HCT116 (cell line): ENCODE measurements around the gene RPS27L. TPM values are rescaled to one million over a fixed set of nuclear protein-coding genes. Genes with fewer than 3 reads are reported as not detected.

Source experiments
- ATAC-seq: fragments of 200-7000 bp; cut with Tn5 transposase; 2 replicates; pipeline ENCODE4 v1.9.1; 2020; ENCODE audit warnings: mild to moderate bottlenecking, moderate library complexity
- BruUV-seq: library from RNA; stranded (reverse); fragments of 400-500 nt; replicated peaks from 2 replicates; lab custom pipeline; 2021; lab: Mats Ljungman, UMichigan
- CTCF ChIA-PET: fragments of 300-600 bp; sonication (Branson Sonifier 250); formaldehyde crosslinking; loops from one replicate; lab custom pipeline; 2021; ENCODE audit warnings: antibody characterized with exemption; lab: Charles Lee
- POLR2A ChIA-PET: fragments of 300-600, 350-600 bp; sonication (Branson Sonifier 250); formaldehyde crosslinking; loops from one replicate; lab custom pipeline; 2021; ENCODE audit warnings: antibody characterized with exemption; lab: Charles Lee
- RAD21 ChIA-PET, 2 experiments: fragments of 300-600 bp; sonication (Branson Sonifier 250); formaldehyde crosslinking; loops; one replicate each; lab custom pipeline; 2023; ENCODE audit warnings: low total read pairs in 2 of 2; ENCODE audit not compliant: uncharacterized antibody in 2 of 2, unreplicated experiment in 2 of 2, low non-redundant PET in 1 of 2; lab: Charles Lee
- DNase-seq: peaks from one replicate; pipeline ENCODE4 v3.0.0-alpha.2; 2010; ENCODE audit warnings: low read depth, low spot score
- H2AFZ ChIP-seq: fragments of 200-600 bp; shearing (Covaris generic), sonication (generic); 2 replicates; pipeline ENCODE4 v1.6.1; 2017; ENCODE audit warnings: low read depth, mixed run types, mixed read lengths, antibody characterized with exemption, low read length; ENCODE audit not compliant: poor library complexity, severe bottlenecking
- H3K27ac ChIP-seq: 2 replicates; pipeline ENCODE4 v1.5.1; 2012; ENCODE audit warnings: low read depth, low read length
- H3K27me3 ChIP-seq: fragments of 200-600 bp; sonication (generic); 2 replicates; pipeline ENCODE4 v1.6.1; 2016; ENCODE audit warnings: mixed run types, low read length, mixed read lengths; ENCODE audit not compliant: insufficient read depth
- H3K36me3 ChIP-seq, 2 experiments: fragments of 200-500 bp in 1 of 2; fragments of 200-600 bp in 1 of 2; sonication (Bioruptor generic) in 1 of 2; sonication (generic) in 1 of 2; 2 replicates each; pipeline versions ENCODE4 v1.5.1 to v1.6.1; 2014 to 2016; ENCODE audit warnings: low read length in 2 of 2, inconsistent platforms in 1 of 2, mixed read lengths in 1 of 2, mixed run types in 1 of 2; ENCODE audit not compliant: insufficient read depth in 2 of 2, control insufficient read depth in 1 of 2
- H3K4me1 ChIP-seq, 2 experiments: fragments of 200-600 bp in 1 of 2; sonication (generic) in 1 of 2; 2 replicates each; pipeline versions ENCODE4 v1.5.1 to v1.6.1; 2012 to 2017; ENCODE audit warnings: low read length in 2 of 2, inconsistent platforms in 1 of 2, mild to moderate bottlenecking in 1 of 2, mixed read lengths in 1 of 2, mixed run types in 1 of 2, moderate library complexity in 1 of 2; ENCODE audit not compliant: insufficient read depth in 2 of 2, control insufficient read depth in 1 of 2
- H3K4me2 ChIP-seq: fragments of 200-600 bp; sonication (generic); 2 replicates; pipeline ENCODE4 v1.6.1; 2017; ENCODE audit warnings: mixed run types, low read length, mixed read lengths
- H3K4me3 ChIP-seq, 2 experiments: fragments of 200-600 bp in 1 of 2; sonication (generic) in 1 of 2; replicated peaks in 1 of 2; 2 replicates each; pipeline ENCODE4 v1.5.1; 2011 to 2016; ENCODE audit warnings: low read length in 2 of 2, control low read depth in 1 of 2, low read depth in 1 of 2, mild to moderate bottlenecking in 1 of 2, mixed read lengths in 1 of 2, mixed run types in 1 of 2
- H3K79me2 ChIP-seq: fragments of 200-600 bp; sonication (generic); 2 replicates; pipeline ENCODE4 v1.6.1; 2017; ENCODE audit warnings: mild to moderate bottlenecking, mixed run types, low read length, moderate library complexity, mixed read lengths; ENCODE audit not compliant: insufficient read depth
- H3K9ac ChIP-seq: fragments of 200-600 bp; sonication (generic); 2 replicates; pipeline ENCODE4 v1.6.1; 2016; ENCODE audit warnings: low read length, mixed read lengths
- H3K9me2 ChIP-seq: fragments of 200-600 bp; sonication (generic), shearing (Covaris generic); 2 replicates; pipeline ENCODE4 v1.6.1; 2017; ENCODE audit warnings: mixed run types, mild to moderate bottlenecking, moderate library complexity; ENCODE audit not compliant: insufficient read depth
- H3K9me3 ChIP-seq, 2 experiments: fragments of 200-500 bp in 1 of 2; fragments of 200-600 bp in 1 of 2; sonication (Bioruptor generic) in 1 of 2; sonication (generic) in 1 of 2; 2 replicates each; pipeline ENCODE4 v1.6.1; 2014 to 2017; ENCODE audit warnings: low read length in 2 of 2, mixed read lengths in 2 of 2, inconsistent platforms in 1 of 2, low read depth in 1 of 2, mild to moderate bottlenecking in 1 of 2, mixed run types in 1 of 2, moderate library complexity in 1 of 2; ENCODE audit not compliant: control insufficient read depth in 1 of 2, insufficient read depth in 1 of 2
- H4K20me1 ChIP-seq: fragments of 200-600 bp; sonication (generic), shearing (Covaris generic); 2 replicates; pipeline ENCODE4 v1.6.1; 2017; ENCODE audit warnings: mixed run types, mild to moderate bottlenecking, moderate library complexity; ENCODE audit not compliant: insufficient read depth
- ATF3 ChIP-seq: IDR thresholded peaks from 2 replicates; pipeline ENCODE4 v1.6.1; 2012
- CBX3 ChIP-seq: IDR thresholded peaks from 2 replicates; pipeline ENCODE4 v1.6.1; 2012; ENCODE audit warnings: low read depth
- CEBPB ChIP-seq: IDR thresholded peaks from 2 replicates; pipeline ENCODE4 v1.6.1; 2012; ENCODE audit warnings: low read depth
- ELF1 ChIP-seq: IDR thresholded peaks from 2 replicates; pipeline ENCODE4 v1.6.1; 2012; ENCODE audit warnings: low read depth, borderline replicate concordance
- JUND ChIP-seq: IDR thresholded peaks from 2 replicates; pipeline ENCODE4 v1.6.1; 2012
- REST ChIP-seq: IDR thresholded peaks from 2 replicates; pipeline ENCODE4 v1.6.1; 2012; ENCODE audit warnings: low read depth
- intact Hi-C: fragments of 100-400 bp; cut with micrococcal nuclease; formaldehyde crosslinking; loops from 2 replicates; pipeline ENCODE4 v1.10.0; 2022
- total RNA-seq: library from RNA; stranded (reverse); gene quantifications from one replicate; pipeline ENCODE4 v1.2.1, GENCODE V29; 2021; ENCODE audit not compliant: unreplicated experiment
- TF ChIP-seq, protein P1 (sequence below), 3 experiments: fragments of 200-600 bp in 1 of 3; sonication (generic) in 1 of 3; IDR thresholded peaks in 2 of 3; conservative IDR thresholded peaks in 1 of 3; 2 replicates each; pipeline ENCODE4 v1.5.1; 2012 to 2017; ENCODE audit warnings: low read depth in 2 of 3, low read length in 2 of 3, antibody characterized with exemption in 1 of 3, borderline replicate concordance in 1 of 3, control low read depth in 1 of 3, mild to moderate bottlenecking in 1 of 3, mixed read lengths in 1 of 3, mixed run types in 1 of 3, moderate library complexity in 1 of 3; ENCODE audit not compliant: insufficient read depth in 1 of 3

Gene RPS27L
- total RNA-seq, 1 experiment from 2014 or later: 139 TPM

GRCh38 chr15:63118854-63119253 is 38.4 kb downstream of the RPS27L start:
- H3K4me2 ChIP-seq: no peak overlapping the region
- no peak for TF ChIP-seq REST
- TF ChIP-seq ELF1: no peak
- no peak for TF ChIP-seq JUND
- TF ChIP-seq, protein P1, sequence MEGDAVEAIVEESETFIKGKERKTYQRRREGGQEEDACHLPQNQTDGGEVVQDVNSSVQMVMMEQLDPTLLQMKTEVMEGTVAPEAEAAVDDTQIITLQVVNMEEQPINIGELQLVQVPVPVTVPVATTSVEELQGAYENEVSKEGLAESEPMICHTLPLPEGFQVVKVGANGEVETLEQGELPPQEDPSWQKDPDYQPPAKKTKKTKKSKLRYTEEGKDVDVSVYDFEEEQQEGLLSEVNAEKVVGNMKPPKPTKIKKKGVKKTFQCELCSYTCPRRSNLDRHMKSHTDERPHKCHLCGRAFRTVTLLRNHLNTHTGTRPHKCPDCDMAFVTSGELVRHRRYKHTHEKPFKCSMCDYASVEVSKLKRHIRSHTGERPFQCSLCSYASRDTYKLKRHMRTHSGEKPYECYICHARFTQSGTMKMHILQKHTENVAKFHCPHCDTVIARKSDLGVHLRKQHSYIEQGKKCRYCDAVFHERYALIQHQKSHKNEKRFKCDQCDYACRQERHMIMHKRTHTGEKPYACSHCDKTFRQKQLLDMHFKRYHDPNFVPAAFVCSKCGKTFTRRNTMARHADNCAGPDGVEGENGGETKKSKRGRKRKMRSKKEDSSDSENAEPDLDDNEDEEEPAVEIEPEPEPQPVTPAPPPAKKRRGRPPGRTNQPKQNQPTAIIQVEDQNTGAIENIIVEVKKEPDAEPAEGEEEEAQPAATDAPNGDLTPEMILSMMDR (IDR thresholded peaks at IDR 0.05 in 2 of 3, conservative IDR thresholded peaks at IDR 0.05 in 1 of 3; ENCODE audit: borderline replicate concordance in 1 of 3, insufficient read depth in 1 of 3, low read depth in 2 of 3, low read length in 2 of 3): no peak
- no peak for TF ChIP-seq CBX3
- TF ChIP-seq CEBPB: no peak
- no peak for TF ChIP-seq ATF3
- no peak overlapping the region for H3K9ac ChIP-seq
- peaks cover 0 to 10% of the 10 kb centered on the region in 2 experiments; a peak in 3 of 4 replicates for H3K4me1 ChIP-seq
- no peaks in the 10 kb centered on the region for H3K9me2 ChIP-seq
- no TSS peak for BruUV-seq
- RAD21 ChIA-PET: no interaction called here
- DNase-seq: no peak
- no peak overlapping the region for H3K27ac ChIP-seq
- intact Hi-C loops: no loop called here
- H3K9me3 ChIP-seq: peaks cover 6 to 10% of the 10 kb centered on the region in 2 experiments; a peak in 3 of 4 replicates
- no peak overlapping the region for H3K4me3 ChIP-seq
- POLR2A ChIA-PET: no interaction called here
- no peaks in the 10 kb centered on the region for H3K79me2 ChIP-seq
- no peaks in the 10 kb centered on the region for H4K20me1 ChIP-seq
- CTCF ChIA-PET: no interaction called here
- ATAC-seq: no peak
- H3K36me3 ChIP-seq: no peaks in the 10 kb centered on the region
- H2AFZ ChIP-seq: no peak overlapping the region
- no peaks in the 10 kb centered on the region for H3K27me3 ChIP-seq
